Measurements from ENCODE around the gene VDAC2.

Gene VDAC2

DNA sequence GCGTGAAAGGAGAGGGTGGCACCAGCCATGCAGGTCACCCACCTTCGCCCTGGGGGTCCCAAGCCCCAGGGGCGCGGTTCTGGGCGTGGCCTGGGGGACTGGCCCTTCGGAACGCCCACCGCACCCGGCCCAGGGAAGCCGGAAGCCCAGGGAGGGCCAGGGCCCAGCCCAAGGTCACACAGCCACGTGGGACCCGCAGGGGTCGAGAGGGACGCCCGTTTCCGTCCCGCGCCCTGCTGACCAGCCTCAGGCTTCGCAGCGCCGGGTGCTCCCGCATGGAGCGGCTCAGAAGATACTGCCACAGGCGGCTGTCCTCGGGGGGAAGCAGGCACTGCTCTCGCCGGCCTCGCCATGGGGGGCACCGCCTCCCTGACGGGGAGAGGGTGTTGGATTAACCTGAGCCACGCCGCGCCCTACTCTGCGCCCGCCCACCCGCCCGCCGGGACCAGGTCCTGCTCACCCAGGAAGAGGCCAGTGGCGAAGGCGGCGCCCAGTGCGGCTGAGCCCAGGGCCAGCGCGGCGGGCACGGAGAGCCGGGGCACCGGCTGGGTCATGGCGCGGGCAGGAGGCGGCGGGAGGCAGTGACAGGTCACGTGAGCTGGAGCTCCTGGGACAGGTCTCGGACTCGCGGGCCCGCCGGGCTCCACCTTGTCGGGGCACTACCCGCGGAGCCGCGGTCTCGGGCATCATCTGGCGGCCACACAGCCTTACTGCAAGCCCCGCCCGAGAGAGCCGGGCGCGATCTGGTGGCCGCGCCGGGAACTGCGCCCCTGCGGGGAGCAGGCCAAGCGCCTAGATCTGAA is 25.0 kb downstream of the VDAC2 start, which contains the start of gene COMTD1 (continued):
- TF ChIP-seq ZNF776 (tag by site-specific recombination; IDR thresholded peaks at IDR 0.05; ENCODE audit: borderline replicate concordance) (no peak), TCF7L2 (IDR thresholded peaks at IDR 0.05; ENCODE audit: borderline replicate concordance, low read depth, low read length) (no peak), SP2 (tag by site-specific recombination; IDR thresholded peaks at IDR 0.05) (peak; percentile 76), PRDM10 (tag by site-specific recombination; IDR thresholded peaks at IDR 0.05) (peak; percentile 77), ELK4 (IDR thresholded peaks at IDR 0.05; ENCODE audit: borderline replicate concordance, low read depth, low read length) (no peak), PRDM6 (tag by site-specific recombination; IDR thresholded peaks at IDR 0.05) (no peak), YY1 (tag by site-specific recombination; IDR thresholded peaks at IDR 0.05) (peak; percentile 48; the same call in 1 of the 2 replicates), ZNF248 (tag by site-specific recombination; IDR thresholded peaks at IDR 0.05) (no peak), ZNF677 (tag by site-specific recombination; IDR thresholded peaks at IDR 0.05) (peak; percentile 4; the same call in 1 of the 2 replicates), ZNF174 (tag by site-specific recombination; IDR thresholded peaks at IDR 0.05) (no peak), ZNF416 (tag by site-specific recombination; IDR thresholded peaks at IDR 0.05) (no peak), ZNF768 (tag by site-specific recombination; IDR thresholded peaks at IDR 0.05) (peak; percentile 94; the same call in 1 of the 2 replicates), BCL11A (tag by site-specific recombination; IDR thresholded peaks at IDR 0.05; ENCODE audit: low read depth) (peak; percentile 75), ZNF398 (tag by site-specific recombination; IDR thresholded peaks at IDR 0.05) (no peak), ZNF473 (tag by site-specific recombination; IDR thresholded peaks at IDR 0.05) (no peak), ZNF518A (tag by site-specific recombination; conservative IDR thresholded peaks at IDR 0.05; ENCODE audit: low read depth) (no peak), GLI2 (tag by site-specific recombination; IDR thresholded peaks at IDR 0.05; ENCODE audit: borderline replicate concordance, low read depth) (no peak), SCRT1 (tag by site-specific recombination; IDR thresholded peaks at IDR 0.05; ENCODE audit: borderline replicate concordance) (no peak)
- TF ChIP-seq, protein P1, sequence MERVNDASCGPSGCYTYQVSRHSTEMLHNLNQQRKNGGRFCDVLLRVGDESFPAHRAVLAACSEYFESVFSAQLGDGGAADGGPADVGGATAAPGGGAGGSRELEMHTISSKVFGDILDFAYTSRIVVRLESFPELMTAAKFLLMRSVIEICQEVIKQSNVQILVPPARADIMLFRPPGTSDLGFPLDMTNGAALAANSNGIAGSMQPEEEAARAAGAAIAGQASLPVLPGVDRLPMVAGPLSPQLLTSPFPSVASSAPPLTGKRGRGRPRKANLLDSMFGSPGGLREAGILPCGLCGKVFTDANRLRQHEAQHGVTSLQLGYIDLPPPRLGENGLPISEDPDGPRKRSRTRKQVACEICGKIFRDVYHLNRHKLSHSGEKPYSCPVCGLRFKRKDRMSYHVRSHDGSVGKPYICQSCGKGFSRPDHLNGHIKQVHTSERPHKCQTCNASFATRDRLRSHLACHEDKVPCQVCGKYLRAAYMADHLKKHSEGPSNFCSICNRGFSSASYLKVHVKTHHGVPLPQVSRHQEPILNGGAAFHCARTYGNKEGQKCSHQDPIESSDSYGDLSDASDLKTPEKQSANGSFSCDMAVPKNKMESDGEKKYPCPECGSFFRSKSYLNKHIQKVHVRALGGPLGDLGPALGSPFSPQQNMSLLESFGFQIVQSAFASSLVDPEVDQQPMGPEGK (tag by site-specific recombination; IDR thresholded peaks at IDR 0.05), result peak; percentile 83
- TF ChIP-seq, protein P2, sequence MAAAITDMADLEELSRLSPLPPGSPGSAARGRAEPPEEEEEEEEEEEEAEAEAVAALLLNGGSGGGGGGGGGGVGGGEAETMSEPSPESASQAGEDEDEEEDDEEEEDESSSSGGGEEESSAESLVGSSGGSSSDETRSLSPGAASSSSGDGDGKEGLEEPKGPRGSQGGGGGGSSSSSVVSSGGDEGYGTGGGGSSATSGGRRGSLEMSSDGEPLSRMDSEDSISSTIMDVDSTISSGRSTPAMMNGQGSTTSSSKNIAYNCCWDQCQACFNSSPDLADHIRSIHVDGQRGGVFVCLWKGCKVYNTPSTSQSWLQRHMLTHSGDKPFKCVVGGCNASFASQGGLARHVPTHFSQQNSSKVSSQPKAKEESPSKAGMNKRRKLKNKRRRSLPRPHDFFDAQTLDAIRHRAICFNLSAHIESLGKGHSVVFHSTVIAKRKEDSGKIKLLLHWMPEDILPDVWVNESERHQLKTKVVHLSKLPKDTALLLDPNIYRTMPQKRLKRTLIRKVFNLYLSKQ (tag by site-specific recombination; IDR thresholded peaks at IDR 0.05; ENCODE audit: borderline replicate concordance), result no peak
